ENCODE results near the gene SAG.
"Not testable (repeated sequence)": the region's sequence is repeated elsewhere in the genome, so short reads cannot be mapped to it uniquely, and the experiment has no call there.

Gene SAG

GRCh38 chr2:233328922-233329321, 21.3 kb downstream of the SAG start:
- H3K4me1 Mint-ChIP-seq (ENCODE audit: low read depth), result peaks cover 25% of the 10 kb centered on the region
- no peak overlapping the region for H3K27ac Mint-ChIP-seq
- no peak overlapping the region for H3K4me3 Mint-ChIP-seq
- peaks cover 8% of the 10 kb centered on the region for H3K36me3 Mint-ChIP-seq (ENCODE audit: low read depth)
- DNase-seq (ENCODE audit: low spot score), result no peak
- peaks cover 8% of the 10 kb centered on the region for H3K9me3 Mint-ChIP-seq
- peaks cover 10% of the 10 kb centered on the region for H3K27me3 Mint-ChIP-seq (ENCODE audit: low read depth)

- Mint-ChIP-seq H3K27me3 (ENCODE audit: low read depth) (peaks cover 5% of the 10 kb centered on the region), H3K4me1 (ENCODE audit: low read depth) (peaks cover 26% of the 10 kb centered on the region), H3K4me3 (no peak overlapping the region), H3K36me3 (ENCODE audit: low read depth) (peaks cover 8% of the 10 kb centered on the region), H3K27ac (no peak overlapping the region), H3K9me3 (peaks cover 8% of the 10 kb centered on the region)
- DNase-seq (ENCODE audit: low spot score), result no peak
Observed at GRCh38 chr2:233329489-233330135, 22.0 kb downstream of the SAG start.

GRCh38 chr2:233331536-233331935, 23.9 kb downstream of the SAG start:
- peak; percentile 60 for DNase-seq (ENCODE audit: low spot score)
- Mint-ChIP-seq H3K9me3 (peaks cover 8% of the 10 kb centered on the region), H3K36me3 (ENCODE audit: low read depth) (peaks cover 8% of the 10 kb centered on the region), H3K27me3 (ENCODE audit: low read depth) (peaks cover 8% of the 10 kb centered on the region), H3K4me1 (ENCODE audit: low read depth) (peaks cover 29% of the 10 kb centered on the region), H3K4me3 (peak overlapping the region; percentile 73), H3K27ac (peak overlapping the region; percentile 93)

- Mint-ChIP-seq H3K27me3 (ENCODE audit: low read depth) (peaks cover 5% of the 10 kb centered on the region), H3K36me3 (ENCODE audit: low read depth) (peaks cover 8% of the 10 kb centered on the region), H3K9me3 (peaks cover 8% of the 10 kb centered on the region), H3K27ac (peak overlapping the region; percentile 93), H3K4me1 (ENCODE audit: low read depth) (peaks cover 29% of the 10 kb centered on the region), H3K4me3 (peak overlapping the region; percentile 73)
- no peak for DNase-seq (ENCODE audit: low spot score)
Observed at GRCh38 chr2:233332125-233332524, 24.5 kb downstream of the SAG start.

GRCh38 chr2:233334915-233335314, 27.3 kb downstream of the SAG start:
- peaks cover 8% of the 10 kb centered on the region for H3K9me3 Mint-ChIP-seq
- peaks cover 32% of the 10 kb centered on the region for H3K4me1 Mint-ChIP-seq (ENCODE audit: low read depth)
- no peak overlapping the region for H3K4me3 Mint-ChIP-seq
- H3K27me3 Mint-ChIP-seq (ENCODE audit: low read depth), result peaks cover 11% of the 10 kb centered on the region
- H3K36me3 Mint-ChIP-seq (ENCODE audit: low read depth), result peaks cover 8% of the 10 kb centered on the region
- H3K27ac Mint-ChIP-seq, result no peak overlapping the region
- no peak for DNase-seq (ENCODE audit: low spot score)

GRCh38 chr2:233336091-233336490, 28.5 kb downstream of the SAG start:
- not testable (repeated sequence) for DNase-seq (ENCODE audit: low spot score); H3K4me3 Mint-ChIP-seq; H3K9me3 Mint-ChIP-seq; H3K27ac Mint-ChIP-seq; H3K36me3 Mint-ChIP-seq (ENCODE audit: low read depth)
- Mint-ChIP-seq H3K4me1 (ENCODE audit: low read depth) (peaks cover 28% of the 10 kb centered on the region), H3K27me3 (ENCODE audit: low read depth) (peaks cover 11% of the 10 kb centered on the region)

GRCh38 chr2:233336541-233336940, 28.9 kb downstream of the SAG start:
- no peak for DNase-seq (ENCODE audit: low spot score)
- peaks cover 5% of the 10 kb centered on the region for H3K36me3 Mint-ChIP-seq (ENCODE audit: low read depth)
- H3K27me3 Mint-ChIP-seq (ENCODE audit: low read depth), result peaks cover 11% of the 10 kb centered on the region
- no peak overlapping the region for H3K4me3 Mint-ChIP-seq
- peaks cover 23% of the 10 kb centered on the region for H3K4me1 Mint-ChIP-seq (ENCODE audit: low read depth)
- no peak overlapping the region for H3K27ac Mint-ChIP-seq
- H3K9me3 Mint-ChIP-seq, result peaks cover 3% of the 10 kb centered on the region

GRCh38 chr2:233338046-233338445, 30.4 kb downstream of the SAG start:
- Mint-ChIP-seq H3K4me1 (ENCODE audit: low read depth) (peaks cover 16% of the 10 kb centered on the region), H3K27ac (no peak overlapping the region), H3K4me3 (no peak overlapping the region), H3K9me3 (no peaks in the 10 kb centered on the region), H3K36me3 (ENCODE audit: low read depth) (no peaks in the 10 kb centered on the region), H3K27me3 (ENCODE audit: low read depth) (peaks cover 11% of the 10 kb centered on the region)
- no peak for DNase-seq (ENCODE audit: low spot score)

- Mint-ChIP-seq H3K27me3 (ENCODE audit: low read depth) (peaks cover 14% of the 10 kb centered on the region), H3K4me3 (no peak overlapping the region), H3K36me3 (ENCODE audit: low read depth) (no peaks in the 10 kb centered on the region), H3K4me1 (ENCODE audit: low read depth) (peaks cover 12% of the 10 kb centered on the region), H3K27ac (no peak overlapping the region), H3K9me3 (no peaks in the 10 kb centered on the region)
- no peak for DNase-seq (ENCODE audit: low spot score)
Observed at GRCh38 chr2:233338812-233339368, 31.3 kb downstream of the SAG start.

- Mint-ChIP-seq H3K9me3 (no peaks in the 10 kb centered on the region), H3K36me3 (ENCODE audit: low read depth) (no peaks in the 10 kb centered on the region), H3K4me1 (ENCODE audit: low read depth) (peaks cover 9% of the 10 kb centered on the region), H3K4me3 (no peak overlapping the region), H3K27ac (no peak overlapping the region), H3K27me3 (ENCODE audit: low read depth) (peaks cover 14% of the 10 kb centered on the region)
- no peak for DNase-seq (ENCODE audit: low spot score)
Observed at GRCh38 chr2:233339427-233339826, 31.8 kb downstream of the SAG start.

- no peak overlapping the region for H3K4me3 Mint-ChIP-seq
- H3K9me3 Mint-ChIP-seq, result no peaks in the 10 kb centered on the region
- no peak overlapping the region for H3K27ac Mint-ChIP-seq
- H3K27me3 Mint-ChIP-seq (ENCODE audit: low read depth), result peaks cover 11% of the 10 kb centered on the region
- peaks cover 5% of the 10 kb centered on the region for H3K4me1 Mint-ChIP-seq (ENCODE audit: low read depth)
- H3K36me3 Mint-ChIP-seq (ENCODE audit: low read depth), result no peaks in the 10 kb centered on the region
- DNase-seq (ENCODE audit: low spot score), result no peak
Observed at GRCh38 chr2:233341296-233341695, 33.7 kb downstream of the SAG start.

GRCh38 chr2:233342301-233342700, 34.7 kb downstream of the SAG start:
- Mint-ChIP-seq H3K36me3 (ENCODE audit: low read depth) (no peaks in the 10 kb centered on the region), H3K4me3 (no peak overlapping the region), H3K4me1 (ENCODE audit: low read depth) (peaks cover 5% of the 10 kb centered on the region), H3K9me3 (no peaks in the 10 kb centered on the region), H3K27ac (no peak overlapping the region), H3K27me3 (ENCODE audit: low read depth) (peaks cover 9% of the 10 kb centered on the region)
- DNase-seq (ENCODE audit: low spot score), result no peak

- Mint-ChIP-seq H3K4me3 (no peak overlapping the region), H3K4me1 (ENCODE audit: low read depth) (peaks cover 3% of the 10 kb centered on the region), H3K27me3 (ENCODE audit: low read depth) (peaks cover 3% of the 10 kb centered on the region), H3K36me3 (ENCODE audit: low read depth) (no peaks in the 10 kb centered on the region), H3K9me3 (no peaks in the 10 kb centered on the region), H3K27ac (no peak overlapping the region)
- DNase-seq (ENCODE audit: low spot score), result no peak
Observed at GRCh38 chr2:233343171-233343705, 35.6 kb downstream of the SAG start.

GRCh38 chr2:233346376-233346775, 38.8 kb downstream of the SAG start:
- Mint-ChIP-seq H3K27me3 (ENCODE audit: low read depth) (peaks cover 3% of the 10 kb centered on the region), H3K36me3 (ENCODE audit: low read depth) (no peaks in the 10 kb centered on the region), H3K9me3 (no peaks in the 10 kb centered on the region), H3K27ac (no peak overlapping the region), H3K4me1 (ENCODE audit: low read depth) (peaks cover 17% of the 10 kb centered on the region), H3K4me3 (no peak overlapping the region)
- no peak for DNase-seq (ENCODE audit: low spot score)

Measured in T-helper 2 cell treated with Interferon-gamma antibody and Interleukin-4, amounts not matched to agents 5 μg/mL and 100 μg/mL, for 36 hours (primary cell).